ENCODE measurements around the gene CUL1.

Gene CUL1

DNA sequence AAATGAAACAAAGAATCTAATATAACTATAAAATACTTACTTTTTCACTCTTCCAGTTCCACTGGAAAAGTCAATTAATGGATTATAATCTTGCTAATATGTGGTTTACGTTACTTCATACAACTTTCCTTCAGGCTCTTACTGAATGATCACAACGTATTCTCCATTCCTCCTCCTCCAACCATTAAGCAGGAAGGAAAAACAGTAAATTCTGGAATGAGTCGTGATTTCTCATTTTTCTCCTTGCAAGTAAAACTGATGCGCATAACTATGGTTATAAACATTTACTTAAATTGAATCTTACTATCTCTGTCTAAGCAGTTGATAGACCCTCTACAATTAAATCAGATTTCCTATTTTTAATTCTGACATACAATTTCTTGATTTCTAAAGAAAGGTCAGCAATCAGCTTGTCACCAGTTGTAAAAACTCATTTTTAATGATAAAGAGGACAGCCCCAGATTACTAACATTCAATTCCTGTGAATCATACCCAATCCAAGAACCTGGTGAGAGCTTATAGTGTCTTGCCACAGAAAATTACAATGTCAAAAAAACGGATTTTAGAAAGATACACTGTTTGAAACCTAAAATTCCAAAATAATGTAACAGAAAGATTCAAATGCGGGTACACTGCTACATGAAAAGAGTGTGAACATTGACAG lies 121.1 kb downstream of the CUL1 start:
- H3K4me3 Mint-ChIP-seq, result no peak overlapping the region
- ATAC-seq (no peak), DNase-seq (no peak)
- H3K27ac Mint-ChIP-seq, result no peak overlapping the region
- no peaks in the 10 kb centered on the region for H3K4me1 Mint-ChIP-seq
- H3K9me3 Mint-ChIP-seq, result no peaks in the 10 kb centered on the region
- no peaks in the 10 kb centered on the region for H3K27me3 Mint-ChIP-seq

DNA sequence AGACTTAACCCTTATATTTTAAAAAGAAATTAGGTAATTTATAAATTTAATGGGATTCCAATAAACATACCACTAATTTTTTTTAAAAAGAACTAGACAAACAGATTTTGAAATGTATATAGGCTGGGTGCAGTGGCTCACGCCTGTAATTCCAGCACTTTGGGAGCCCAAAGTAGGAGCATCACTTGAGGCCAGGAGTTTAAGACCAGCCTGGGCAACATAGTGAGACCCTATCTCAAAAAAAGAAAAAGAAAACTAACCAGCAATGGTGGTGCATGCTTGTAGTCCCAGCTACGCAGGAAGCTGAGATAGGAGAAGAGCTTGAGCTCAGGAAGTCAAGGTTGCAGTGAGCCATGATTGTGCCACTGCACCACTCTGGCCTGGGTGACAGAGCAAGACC lies 122.7 kb downstream of the CUL1 start:
- Mint-ChIP-seq H3K27me3 (no peaks in the 10 kb centered on the region), H3K4me1 (no peaks in the 10 kb centered on the region), H3K4me3 (no peak overlapping the region), H3K9me3 (no peaks in the 10 kb centered on the region), H3K27ac (peak overlapping the region in 1 of 2 donors; percentile 73)
- DNase-seq (no peak), ATAC-seq (no peak)

DNA sequence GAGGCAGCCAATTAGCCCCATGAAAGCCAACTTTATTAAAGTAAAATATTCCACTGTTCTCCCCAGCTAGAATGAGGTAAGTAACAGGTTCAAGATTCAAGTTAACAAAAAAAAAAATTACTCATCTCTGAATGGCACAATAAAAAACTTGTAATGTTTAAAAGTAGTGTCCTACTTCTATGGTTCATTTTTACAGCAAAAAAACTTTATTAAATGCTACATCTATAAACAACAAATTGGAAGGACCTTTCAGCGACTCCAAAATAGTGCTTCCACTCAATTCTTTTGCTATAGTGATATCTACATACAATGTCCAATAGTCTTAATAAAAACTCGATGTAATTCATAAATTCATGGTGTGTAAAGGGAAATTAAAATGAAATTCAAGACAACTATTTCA lies 126.2 kb downstream of the CUL1 start:
- no peak overlapping the region for H3K27ac Mint-ChIP-seq
- H3K4me1 Mint-ChIP-seq, result no peaks in the 10 kb centered on the region
- no peaks in the 10 kb centered on the region for H3K27me3 Mint-ChIP-seq
- DNase-seq (no peak), ATAC-seq (no peak)
- no peak overlapping the region for H3K4me3 Mint-ChIP-seq
- H3K9me3 Mint-ChIP-seq, result no peaks in the 10 kb centered on the region

DNA sequence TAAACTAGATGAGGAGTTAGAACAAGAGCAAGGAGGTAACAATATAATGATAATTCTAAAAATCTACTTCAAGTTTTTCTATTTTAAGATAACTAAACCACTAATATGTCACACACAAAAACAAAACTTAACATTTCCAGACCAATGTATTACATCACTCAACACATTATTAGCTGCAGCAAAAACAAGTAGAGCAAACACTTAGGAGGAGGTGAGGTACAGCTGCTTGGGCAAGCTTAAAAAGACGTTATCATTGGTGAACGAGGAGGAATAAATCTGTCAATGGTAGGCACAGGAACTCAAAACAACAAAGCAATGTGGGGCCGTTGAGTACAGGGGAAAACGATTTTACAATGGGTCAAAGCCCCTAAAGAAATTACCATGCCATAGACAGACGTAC lies 126.6 kb downstream of the CUL1 start:
- no peak overlapping the region for H3K27ac Mint-ChIP-seq
- ATAC-seq, result no peak
- no peaks in the 10 kb centered on the region for H3K4me1 Mint-ChIP-seq
- no peak overlapping the region for H3K4me3 Mint-ChIP-seq
- DNase-seq, result no peak
- H3K27me3 Mint-ChIP-seq, result no peaks in the 10 kb centered on the region
- no peaks in the 10 kb centered on the region for H3K9me3 Mint-ChIP-seq

DNA sequence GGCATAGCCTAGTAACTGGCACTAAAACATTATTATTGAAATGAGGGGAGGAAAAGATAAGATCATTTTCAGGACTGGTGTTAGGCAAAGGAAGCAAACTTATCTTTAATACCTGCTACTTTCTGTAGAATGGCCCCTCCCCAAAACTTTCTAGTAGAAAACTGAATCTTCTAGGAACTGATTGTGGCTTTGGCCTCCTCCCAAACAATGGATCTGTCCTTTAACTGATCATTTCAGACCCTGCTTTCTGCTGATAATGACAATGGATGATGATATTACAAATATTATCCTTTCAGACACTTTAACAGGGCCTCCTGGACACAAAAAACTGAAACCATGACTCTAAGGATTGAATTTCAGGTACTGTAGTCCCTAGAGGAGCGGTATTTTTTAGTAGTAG lies 130.3 kb downstream of the CUL1 start:
- Mint-ChIP-seq H3K27ac (no peak overlapping the region), H3K4me3 (no peak overlapping the region), H3K27me3 (no peaks in the 10 kb centered on the region), H3K9me3 (no peaks in the 10 kb centered on the region), H3K4me1 (no peaks in the 10 kb centered on the region)
- DNase-seq (no peak), ATAC-seq (no peak)

DNA sequence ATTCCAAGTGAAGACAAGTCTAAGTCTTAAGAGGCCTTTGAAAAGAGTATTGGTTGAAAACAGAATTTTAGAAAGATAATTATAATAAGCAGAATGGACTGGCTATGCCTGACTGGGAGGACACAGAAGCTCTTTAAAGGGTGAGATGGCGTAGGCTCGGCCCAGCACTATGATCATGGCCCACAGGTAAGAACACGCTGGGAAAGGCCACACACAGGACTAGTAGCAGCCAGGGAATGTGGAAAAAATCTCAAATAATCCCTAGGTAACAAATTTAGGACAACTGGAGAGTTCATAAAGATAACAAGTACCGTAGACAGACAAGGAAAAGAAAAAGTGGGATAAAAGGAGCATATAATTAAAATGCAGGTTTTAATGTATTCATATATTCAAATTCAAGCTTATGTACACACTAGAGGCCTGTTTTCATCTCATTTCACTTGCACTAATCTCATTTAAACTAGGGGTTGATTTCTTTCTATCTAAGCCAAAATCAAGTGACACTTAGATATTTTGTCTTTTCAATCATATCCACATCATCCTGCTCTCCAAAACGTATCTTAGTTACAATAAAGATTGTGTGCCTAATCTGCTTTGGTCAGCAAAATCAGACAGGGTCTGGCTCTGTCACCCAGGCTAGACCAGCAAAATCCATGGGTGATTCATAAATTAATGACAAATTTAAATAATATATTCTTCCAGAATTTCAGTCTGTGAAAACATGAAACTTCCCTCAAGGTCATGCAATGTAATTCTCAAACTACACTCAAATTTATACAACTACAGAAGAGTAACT lies 132.4 kb downstream of the CUL1 start:
- H3K4me3 Mint-ChIP-seq, result no peak overlapping the region
- H3K9me3 Mint-ChIP-seq, result no peaks in the 10 kb centered on the region
- H3K4me1 Mint-ChIP-seq, result no peaks in the 10 kb centered on the region
- no peak overlapping the region for H3K27ac Mint-ChIP-seq
- ATAC-seq (no peak), DNase-seq (no peak)
- H3K27me3 Mint-ChIP-seq, result no peaks in the 10 kb centered on the region

DNA sequence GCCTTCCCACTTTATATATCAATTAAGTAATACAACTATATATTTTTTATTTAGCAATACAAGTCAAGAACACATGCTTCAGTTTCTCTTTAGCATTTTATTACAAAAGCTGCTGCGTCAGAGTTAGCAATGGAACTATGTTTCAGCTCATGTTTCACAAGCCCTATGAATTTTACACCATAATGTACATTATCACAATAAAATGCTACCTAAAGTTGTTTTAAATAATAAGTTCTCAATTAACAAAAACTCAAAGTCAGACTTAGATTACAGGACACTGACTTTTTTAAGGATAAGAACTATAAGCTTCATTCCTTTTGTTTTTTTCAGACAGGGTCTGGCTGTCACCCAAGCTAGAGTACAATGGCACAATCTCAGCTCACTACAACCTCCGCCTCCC lies 133.1 kb downstream of the CUL1 start:
- Mint-ChIP-seq H3K4me3 (no peak overlapping the region), H3K27ac (peak overlapping the region; percentile 19 to 40), H3K4me1 (no peaks in the 10 kb centered on the region), H3K27me3 (no peaks in the 10 kb centered on the region), H3K9me3 (no peaks in the 10 kb centered on the region)
- ATAC-seq (no peak), DNase-seq (no peak)

DNA sequence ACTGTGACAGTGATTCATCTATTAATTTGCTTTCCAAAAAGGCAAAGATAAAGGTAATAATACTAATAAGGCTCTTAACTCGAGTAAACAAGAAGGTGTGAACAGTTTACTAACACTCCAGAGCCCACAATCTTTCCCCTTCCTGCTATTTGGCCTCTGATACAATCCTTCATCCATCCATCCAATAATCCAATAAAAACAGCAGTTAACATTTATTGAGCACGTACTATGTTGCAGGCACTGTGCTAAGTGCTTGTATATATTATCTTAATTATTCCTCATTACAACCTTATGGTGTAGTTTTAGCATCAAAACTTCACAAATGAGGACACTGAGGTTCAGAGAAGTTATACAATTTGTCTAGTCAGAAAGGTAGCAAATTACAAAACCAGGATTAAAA lies 135.9 kb downstream of the CUL1 start:
- H3K27ac Mint-ChIP-seq, result no peak overlapping the region
- H3K4me3 Mint-ChIP-seq, result no peak overlapping the region
- H3K4me1 Mint-ChIP-seq, result peaks cover 12% of the 10 kb centered on the region
- DNase-seq, result no peak
- no peaks in the 10 kb centered on the region for H3K27me3 Mint-ChIP-seq
- no peaks in the 10 kb centered on the region for H3K9me3 Mint-ChIP-seq
- no peak for ATAC-seq

DNA sequence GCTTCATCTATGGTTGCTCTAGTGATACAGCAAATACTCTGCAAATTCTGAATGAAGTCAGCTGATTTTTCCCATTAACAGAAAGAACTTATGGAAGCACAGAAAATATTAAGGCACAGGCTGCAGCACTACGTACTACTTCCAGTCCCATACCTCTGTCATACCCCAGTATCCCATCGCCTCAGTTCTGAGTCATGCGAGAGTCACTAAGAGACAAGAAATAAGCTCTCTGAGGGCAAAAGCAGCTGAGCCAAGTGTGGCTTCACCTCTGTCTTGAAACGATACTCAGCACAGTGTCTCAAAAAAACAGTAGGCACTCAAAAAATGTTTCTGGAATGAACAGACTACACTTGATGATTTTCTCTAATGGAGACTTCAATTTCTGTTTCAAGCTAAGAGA lies 137.2 kb downstream of the CUL1 start:
- H3K4me3 Mint-ChIP-seq, result no peak overlapping the region
- ATAC-seq, result no peak
- H3K9me3 Mint-ChIP-seq, result no peaks in the 10 kb centered on the region
- no peak for DNase-seq
- H3K27ac Mint-ChIP-seq, result no peak overlapping the region
- no peaks in the 10 kb centered on the region for H3K27me3 Mint-ChIP-seq
- H3K4me1 Mint-ChIP-seq, result peaks cover 21% of the 10 kb centered on the region

DNA sequence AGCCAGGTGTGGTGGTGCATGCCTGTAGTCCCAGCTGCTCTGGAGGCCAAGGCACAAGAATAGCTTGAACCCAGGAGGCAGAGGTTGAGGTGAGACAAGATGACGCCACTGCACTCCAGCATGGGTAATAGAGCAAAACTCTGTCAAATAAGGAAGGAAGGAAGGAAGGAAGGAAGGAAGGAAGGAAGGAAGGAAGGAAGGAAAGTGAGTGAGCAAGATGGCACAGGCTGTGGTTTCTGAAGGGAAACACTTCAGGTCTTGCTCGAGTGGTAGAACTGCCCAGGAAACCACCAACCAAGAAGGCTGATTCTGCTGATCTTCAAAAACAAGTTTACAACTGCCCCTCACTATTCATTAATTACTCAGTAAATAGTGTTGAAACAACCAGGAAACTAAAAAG lies 140.2 kb downstream of the CUL1 start:
- Mint-ChIP-seq H3K27me3 (no peaks in the 10 kb centered on the region), H3K9me3 (no peaks in the 10 kb centered on the region), H3K27ac (peak overlapping the region in 1 of 2 donors; percentile 75), H3K4me1 (peaks cover 32% of the 10 kb centered on the region), H3K4me3 (no peak overlapping the region)
- DNase-seq, result no peak
- ATAC-seq, result peak; percentile 58

DNA sequence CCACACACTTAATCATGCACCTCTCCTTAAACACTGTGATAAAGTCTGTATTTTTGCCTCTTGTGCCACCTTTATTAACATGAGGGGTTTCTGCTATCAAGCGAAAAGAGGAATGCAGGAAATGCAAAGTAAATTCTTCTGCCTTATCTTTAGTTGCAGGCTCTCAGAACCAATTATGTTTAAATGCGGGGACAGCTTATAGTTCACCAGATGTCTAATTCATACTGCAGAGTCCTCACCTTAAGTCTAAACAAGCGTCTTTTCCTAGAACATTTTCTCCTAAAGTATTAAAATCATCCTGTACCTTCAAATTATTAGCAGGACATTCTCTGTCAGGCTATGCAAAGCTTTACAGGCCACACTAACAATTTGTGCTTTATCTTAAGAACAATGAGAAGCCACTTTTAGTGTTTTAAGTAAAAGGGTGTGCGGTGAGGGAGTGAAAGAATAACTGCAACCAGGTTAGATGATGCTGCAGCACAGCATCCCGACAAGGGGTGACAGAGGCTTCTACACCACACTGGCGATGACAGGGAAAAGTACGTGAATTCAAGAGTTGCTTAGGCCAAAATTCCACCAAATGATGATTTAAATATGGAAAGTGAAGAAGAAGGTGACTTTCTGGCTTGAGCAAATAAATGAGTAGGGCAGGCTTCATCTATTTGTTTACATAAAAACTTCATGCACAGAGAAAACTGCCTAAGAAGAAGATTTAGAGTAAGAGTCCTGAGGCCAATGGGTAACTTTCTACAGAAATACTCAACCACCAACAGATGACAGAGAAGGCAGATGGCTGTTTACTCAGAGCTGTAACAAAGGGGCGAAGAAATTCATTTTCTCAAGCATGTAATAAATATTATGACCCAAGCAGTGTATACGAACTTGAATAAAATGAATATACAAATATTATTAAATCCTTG lies 149.4 kb downstream of the CUL1 start:
- Mint-ChIP-seq H3K27me3 (no peaks in the 10 kb centered on the region), H3K4me1 (peaks cover 38% of the 10 kb centered on the region), H3K9me3 (no peaks in the 10 kb centered on the region), H3K4me3 (no peak overlapping the region), H3K27ac (no peak overlapping the region)
- DNase-seq (no peak), ATAC-seq (no peak)

DNA sequence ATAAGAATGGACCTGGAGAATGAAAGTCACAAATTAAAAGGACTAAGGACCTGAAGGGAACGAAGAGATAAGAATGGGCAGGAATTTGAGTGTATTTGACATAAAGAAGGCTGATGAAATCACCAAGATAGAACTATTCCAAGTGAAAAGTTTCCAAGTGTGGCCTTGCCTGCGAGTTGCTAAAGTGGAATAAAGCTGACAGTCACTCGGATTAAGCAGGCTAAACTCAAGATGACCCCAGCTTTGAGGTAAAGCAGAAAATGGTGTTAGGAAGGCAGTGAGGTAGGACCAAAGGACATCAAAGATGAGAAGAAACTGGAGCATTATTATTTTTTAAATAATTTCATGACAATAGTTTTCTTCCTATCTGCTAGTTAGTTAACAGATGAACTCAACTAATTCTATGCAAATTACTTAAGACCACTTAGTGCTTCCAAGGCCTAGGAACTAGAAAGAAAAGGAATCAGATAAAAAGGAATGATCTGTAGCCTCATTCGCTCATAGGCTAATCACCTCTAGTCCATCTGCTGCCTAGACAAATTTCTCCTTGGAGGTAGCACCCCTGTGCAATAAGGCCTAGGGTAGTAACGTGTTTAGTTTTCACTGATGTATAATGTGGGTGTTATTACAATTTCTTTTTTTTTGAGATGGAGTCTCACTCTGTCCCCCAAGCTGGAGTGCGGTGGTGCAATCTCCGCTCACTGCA lies 150.8 kb downstream of the CUL1 start:
- DNase-seq, result no peak
- Mint-ChIP-seq H3K4me1 (peaks cover 45% of the 10 kb centered on the region), H3K27me3 (no peaks in the 10 kb centered on the region), H3K27ac (no peak overlapping the region), H3K4me3 (no peak overlapping the region), H3K9me3 (no peaks in the 10 kb centered on the region)
- ATAC-seq, result no peak

DNA sequence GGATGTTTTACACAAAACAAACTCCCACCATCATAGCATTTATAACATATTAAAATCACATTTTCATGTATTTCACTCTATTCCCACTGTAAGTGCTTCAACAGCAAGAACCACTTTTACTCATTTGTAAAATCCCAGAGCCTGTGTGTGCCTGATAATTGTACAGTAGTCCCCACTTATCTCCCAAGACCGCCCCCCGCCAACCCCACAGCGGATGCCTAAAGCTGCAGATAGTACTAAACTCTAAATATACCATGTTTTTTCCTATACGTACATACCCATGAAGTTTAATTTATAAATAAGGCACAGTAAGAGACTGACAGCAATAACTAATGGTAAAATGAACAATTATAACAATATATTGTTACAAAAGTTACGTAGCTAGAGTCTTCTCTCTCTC lies 151.9 kb downstream of the CUL1 start:
- Mint-ChIP-seq H3K4me1 (peaks cover 45% of the 10 kb centered on the region), H3K27ac (peak overlapping the region in 1 of 2 donors; percentile 34), H3K9me3 (no peaks in the 10 kb centered on the region), H3K27me3 (no peaks in the 10 kb centered on the region), H3K4me3 (no peak overlapping the region)
- DNase-seq, result no peak
- ATAC-seq, result no peak
